ENCODE results near the gene FOXN3.
"Not testable (repeated sequence)": the region's sequence is repeated elsewhere in the genome, so short reads cannot be mapped to it uniquely, and the experiment has no call there.

The FOXN3 gene

DNA sequence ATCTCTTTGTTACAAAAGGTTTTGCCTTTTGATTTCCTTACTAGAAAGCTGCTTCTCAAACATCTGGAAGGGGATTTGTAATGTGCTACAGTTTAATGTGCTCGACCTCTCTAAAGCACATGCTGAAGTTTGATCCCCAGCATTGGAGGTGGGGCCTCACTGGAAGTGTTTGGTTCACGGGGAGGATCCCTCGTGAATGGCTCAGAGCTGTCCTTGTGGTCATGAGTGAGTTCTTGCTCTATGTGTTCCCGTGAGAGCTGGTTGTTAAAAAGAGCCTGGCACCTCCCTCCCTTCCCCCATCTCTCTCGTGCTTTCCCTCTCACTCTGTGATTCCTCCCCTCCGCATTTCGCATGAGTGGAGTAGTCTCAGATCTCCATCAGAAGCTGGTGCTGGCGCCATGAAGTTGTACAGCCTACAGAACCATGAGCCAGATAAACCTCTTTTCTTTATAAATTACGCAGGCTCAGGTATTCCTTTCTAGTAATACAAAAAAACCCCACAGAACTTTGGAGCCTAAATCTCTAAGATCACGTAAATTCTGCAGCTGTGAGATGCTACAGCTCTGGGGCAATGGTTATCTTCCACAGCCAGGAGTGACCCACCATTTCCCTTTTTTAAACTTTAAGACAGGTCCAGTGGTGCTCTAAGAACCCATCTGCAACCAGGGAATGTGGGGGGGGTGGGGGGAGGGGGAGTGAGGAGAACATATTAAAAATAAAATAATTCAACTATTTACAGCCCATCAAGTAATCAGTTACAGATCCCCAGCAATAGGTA lies 214.4 kb downstream of the FOXN3 start:
- H3K4me1 Mint-ChIP-seq (ENCODE audit: low read depth) = peaks cover 69% of the 10 kb centered on the region
- no peak overlapping the region for H3K4me3 Mint-ChIP-seq
- peaks cover 6% of the 10 kb centered on the region for H3K9me3 Mint-ChIP-seq
- peak overlapping the region; percentile 49 for H3K27ac Mint-ChIP-seq
- no peaks in the 10 kb centered on the region for H3K27me3 Mint-ChIP-seq
- peaks cover 66% of the 10 kb centered on the region for H3K36me3 Mint-ChIP-seq (ENCODE audit: low read depth)

DNA sequence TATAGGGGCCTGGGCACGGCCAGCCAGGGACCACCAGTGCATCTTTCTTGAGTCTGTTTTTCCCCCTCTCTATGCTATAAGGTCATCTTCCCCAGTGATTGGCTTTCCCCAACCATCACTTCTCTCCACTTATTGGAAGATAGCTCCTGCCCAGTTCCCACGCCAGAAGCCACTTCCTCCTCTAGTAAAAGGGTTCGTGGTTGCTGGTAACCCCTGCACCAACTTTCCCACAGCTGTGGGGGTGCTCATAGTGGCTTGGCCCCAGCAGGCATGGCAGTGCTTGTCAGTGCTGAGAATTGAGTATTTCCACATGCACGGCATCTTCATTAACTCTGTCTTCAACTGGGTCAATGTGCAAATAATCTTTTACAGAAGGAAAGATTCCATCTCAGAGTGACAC lies 215.4 kb downstream of the FOXN3 start:
- Mint-ChIP-seq H3K27me3 (no peaks in the 10 kb centered on the region), H3K27ac (no peak overlapping the region), H3K9me3 (peaks cover 9% of the 10 kb centered on the region), H3K4me3 (no peak overlapping the region), H3K36me3 (ENCODE audit: low read depth) (peaks cover 63% of the 10 kb centered on the region), H3K4me1 (ENCODE audit: low read depth) (peaks cover 71% of the 10 kb centered on the region)

DNA sequence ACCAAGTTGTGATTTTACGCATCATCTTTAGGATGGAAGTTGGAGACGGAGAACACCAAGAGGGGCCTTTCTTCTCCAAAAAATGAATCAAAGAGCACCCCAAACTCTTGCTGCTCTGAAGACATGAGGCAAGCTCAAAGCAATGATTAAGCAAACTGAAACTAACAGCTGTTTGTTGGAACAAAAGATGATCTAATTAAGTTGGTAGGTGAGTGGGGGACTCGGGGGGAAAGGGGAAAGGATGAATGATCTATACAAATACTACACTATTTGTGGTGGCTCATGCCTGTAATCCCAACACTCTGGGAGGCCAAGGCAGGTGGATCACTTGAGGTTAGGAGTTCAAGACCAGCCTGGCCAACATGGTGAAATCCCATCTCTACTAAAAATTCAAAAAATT lies 217.7 kb downstream of the FOXN3 start:
- not testable (repeated sequence) for H3K4me3 Mint-ChIP-seq, H3K9me3 Mint-ChIP-seq, H3K27me3 Mint-ChIP-seq, H3K27ac Mint-ChIP-seq
- H3K4me1 Mint-ChIP-seq (ENCODE audit: low read depth) = peaks cover 69% of the 10 kb centered on the region
- H3K36me3 Mint-ChIP-seq (ENCODE audit: low read depth) = peaks cover 56% of the 10 kb centered on the region

DNA sequence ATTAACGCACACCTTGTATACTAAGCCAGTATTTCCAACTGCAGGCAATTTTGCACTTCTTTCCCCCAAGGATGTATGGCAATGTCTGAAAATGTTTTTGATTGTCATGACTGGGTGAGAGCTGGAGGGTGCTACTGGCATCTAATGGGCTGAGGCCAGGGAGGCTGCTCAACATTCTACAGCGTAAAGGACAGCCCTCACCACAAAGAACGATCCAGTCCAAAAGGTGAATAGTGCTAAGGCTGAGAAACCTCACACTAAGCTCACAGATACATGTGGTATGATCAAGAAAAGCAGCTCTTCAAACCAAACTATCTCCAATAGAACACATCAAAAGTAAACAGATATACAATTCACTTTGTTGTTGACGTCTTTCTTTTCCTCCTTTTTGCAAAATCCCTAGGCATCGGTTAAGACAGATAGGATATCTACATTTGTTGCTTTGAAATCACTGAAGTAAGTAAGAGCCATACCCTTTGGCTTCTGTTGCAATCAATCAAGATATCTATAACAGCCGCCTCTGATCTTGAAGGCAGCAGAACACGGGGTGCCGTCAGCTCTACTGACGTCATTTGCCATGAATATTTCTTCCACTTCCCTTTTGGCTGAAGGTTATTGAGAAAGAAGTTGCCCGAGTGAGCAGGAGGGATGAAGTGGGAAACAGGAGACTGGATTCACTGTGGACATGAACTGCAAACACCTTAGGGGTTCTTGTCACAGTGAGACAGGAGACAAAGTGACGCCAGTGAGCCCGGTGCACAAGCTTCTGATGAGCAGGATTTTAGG lies 218.3 kb downstream of the FOXN3 start:
- Mint-ChIP-seq H3K36me3 (ENCODE audit: low read depth) (peaks cover 56% of the 10 kb centered on the region), H3K4me3 (no peak overlapping the region), H3K4me1 (ENCODE audit: low read depth) (peaks cover 64% of the 10 kb centered on the region), H3K9me3 (peaks cover 9% of the 10 kb centered on the region), H3K27me3 (no peaks in the 10 kb centered on the region), H3K27ac (no peak overlapping the region)

DNA sequence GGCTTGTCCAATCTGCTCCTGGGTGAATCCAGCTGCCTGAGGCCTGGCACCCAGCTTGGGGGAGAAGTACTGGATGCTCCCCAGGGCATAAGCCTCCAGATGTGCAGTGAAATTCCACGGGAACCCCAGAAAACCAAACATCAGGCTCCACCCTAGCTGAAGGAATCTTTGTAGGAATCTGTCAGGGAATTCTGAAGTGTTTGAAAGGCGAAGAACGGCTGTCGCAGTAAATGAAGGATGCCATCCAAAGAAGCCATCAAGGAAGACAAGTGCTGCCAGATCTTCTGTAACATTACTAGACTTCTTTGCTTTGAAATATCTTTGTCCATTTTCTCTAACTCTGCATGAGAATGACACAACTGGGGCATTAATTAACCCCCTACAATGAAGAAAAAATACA lies 219.4 kb downstream of the FOXN3 start:
- peaks cover 9% of the 10 kb centered on the region for H3K9me3 Mint-ChIP-seq
- H3K27ac Mint-ChIP-seq = no peak overlapping the region
- H3K36me3 Mint-ChIP-seq (ENCODE audit: low read depth) = peaks cover 50% of the 10 kb centered on the region
- no peaks in the 10 kb centered on the region for H3K27me3 Mint-ChIP-seq
- peaks cover 53% of the 10 kb centered on the region for H3K4me1 Mint-ChIP-seq (ENCODE audit: low read depth)
- H3K4me3 Mint-ChIP-seq = no peak overlapping the region

DNA sequence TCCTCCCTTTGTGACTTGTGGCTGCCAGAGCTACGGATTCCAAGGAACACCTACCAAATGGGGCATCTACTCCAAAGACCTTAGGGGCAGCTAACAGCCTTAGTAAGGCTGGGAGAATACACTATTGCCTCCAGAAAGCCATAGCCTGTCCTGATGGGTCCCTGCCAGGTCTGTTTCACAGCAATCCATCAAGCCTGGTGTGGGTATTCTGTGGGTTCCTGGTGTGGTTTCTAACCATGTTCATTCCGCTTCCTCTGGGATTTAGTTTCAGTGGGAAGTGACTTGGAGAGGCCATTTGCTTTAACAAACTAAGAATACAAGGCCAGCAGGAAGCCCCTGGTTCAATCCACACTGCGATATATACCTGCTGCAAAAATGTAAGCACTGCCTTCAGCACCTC lies 220.5 kb downstream of the FOXN3 start:
- Mint-ChIP-seq H3K9me3 (peaks cover 9% of the 10 kb centered on the region), H3K36me3 (ENCODE audit: low read depth) (peaks cover 44% of the 10 kb centered on the region), H3K4me3 (no peak overlapping the region), H3K4me1 (ENCODE audit: low read depth) (peaks cover 42% of the 10 kb centered on the region), H3K27ac (no peak overlapping the region), H3K27me3 (no peaks in the 10 kb centered on the region)

DNA sequence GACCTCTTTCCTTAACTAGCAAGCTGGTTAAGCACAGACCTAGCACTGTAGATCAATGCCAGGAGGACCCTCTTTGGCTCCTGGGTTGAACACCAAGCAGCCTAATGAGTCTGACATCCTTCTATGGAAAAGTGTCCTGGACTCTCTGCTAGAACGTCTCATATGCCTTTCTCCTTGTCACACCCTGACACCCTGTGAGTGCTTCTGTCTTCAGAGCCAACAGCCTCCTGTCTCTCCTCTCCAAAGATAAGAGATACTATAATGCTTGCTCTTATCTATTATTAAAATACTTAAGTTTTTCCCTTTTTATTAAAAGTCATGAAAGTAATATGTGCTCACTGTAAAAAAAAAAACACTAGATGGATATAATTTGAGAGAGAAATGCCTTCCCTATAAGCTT lies 222.7 kb downstream of the FOXN3 start:
- Mint-ChIP-seq H3K4me3 (no peak overlapping the region), H3K27ac (no peak overlapping the region), H3K4me1 (ENCODE audit: low read depth) (peaks cover 22% of the 10 kb centered on the region), H3K9me3 (peaks cover 9% of the 10 kb centered on the region), H3K36me3 (ENCODE audit: low read depth) (peaks cover 42% of the 10 kb centered on the region), H3K27me3 (no peaks in the 10 kb centered on the region)

DNA sequence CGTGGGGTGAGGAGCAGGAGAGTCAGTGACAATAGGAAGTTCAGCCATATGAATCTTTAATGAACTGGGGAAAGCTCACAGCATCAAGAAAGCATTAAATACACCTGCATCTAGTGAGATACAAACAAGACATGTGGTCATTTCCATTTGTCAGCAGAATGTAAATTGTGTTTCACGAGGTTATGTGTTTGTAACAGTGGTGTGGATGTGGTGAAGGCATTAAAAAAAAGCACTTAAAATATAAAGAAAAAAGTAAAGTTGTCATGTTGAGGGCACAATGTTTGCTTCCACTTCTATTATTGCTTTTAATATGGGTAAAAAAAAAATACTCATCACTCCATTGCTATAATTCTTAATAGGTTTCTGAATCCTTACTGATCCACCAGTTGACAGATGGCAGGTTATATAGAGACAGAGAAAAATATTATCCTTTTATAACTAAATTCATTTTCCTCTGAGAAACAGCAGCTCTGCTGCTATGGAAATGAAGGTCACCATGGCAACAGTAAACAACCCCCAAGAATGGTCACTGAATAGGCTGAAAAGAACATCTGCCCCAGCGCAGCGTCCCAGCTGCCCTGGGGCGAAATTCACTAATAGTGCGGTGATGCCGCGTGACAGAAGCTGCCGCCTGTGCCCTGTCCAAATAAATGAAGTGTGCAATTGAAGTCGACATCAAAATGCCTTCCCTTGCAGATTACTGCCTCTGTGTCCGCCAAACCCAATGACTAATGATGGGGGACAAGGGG lies 226.1 kb downstream of the FOXN3 start:
- H3K36me3 Mint-ChIP-seq (ENCODE audit: low read depth) = peaks cover 35% of the 10 kb centered on the region
- no peaks in the 10 kb centered on the region for H3K27me3 Mint-ChIP-seq
- H3K27ac Mint-ChIP-seq = no peak overlapping the region
- H3K4me3 Mint-ChIP-seq = no peak overlapping the region
- H3K4me1 Mint-ChIP-seq (ENCODE audit: low read depth) = peaks cover 27% of the 10 kb centered on the region
- no peaks in the 10 kb centered on the region for H3K9me3 Mint-ChIP-seq

DNA sequence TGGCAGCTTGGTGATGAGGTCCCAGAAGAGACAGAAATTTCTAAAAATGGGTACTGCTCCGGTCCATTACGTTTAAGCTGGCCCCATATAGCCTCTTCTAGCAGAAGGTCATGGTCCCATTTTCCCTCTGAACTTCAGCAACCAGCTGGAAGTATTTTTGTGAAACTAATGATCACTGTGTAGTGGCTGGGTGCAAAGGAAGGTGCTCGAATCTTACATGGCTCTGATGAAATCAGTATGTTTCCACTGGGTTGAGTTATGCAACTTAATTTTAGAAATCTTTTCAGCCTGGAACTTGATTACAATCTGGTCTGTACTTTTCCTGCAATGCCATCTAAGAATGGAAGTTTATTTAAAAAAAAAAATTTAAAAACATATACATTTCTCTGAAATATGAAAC lies 228.5 kb downstream of the FOXN3 start:
- peaks cover 39% of the 10 kb centered on the region for H3K36me3 Mint-ChIP-seq (ENCODE audit: low read depth)
- H3K27ac Mint-ChIP-seq = no peak overlapping the region
- H3K27me3 Mint-ChIP-seq = no peaks in the 10 kb centered on the region
- H3K9me3 Mint-ChIP-seq = no peaks in the 10 kb centered on the region
- H3K4me3 Mint-ChIP-seq = no peak overlapping the region
- H3K4me1 Mint-ChIP-seq (ENCODE audit: low read depth) = peaks cover 20% of the 10 kb centered on the region

DNA sequence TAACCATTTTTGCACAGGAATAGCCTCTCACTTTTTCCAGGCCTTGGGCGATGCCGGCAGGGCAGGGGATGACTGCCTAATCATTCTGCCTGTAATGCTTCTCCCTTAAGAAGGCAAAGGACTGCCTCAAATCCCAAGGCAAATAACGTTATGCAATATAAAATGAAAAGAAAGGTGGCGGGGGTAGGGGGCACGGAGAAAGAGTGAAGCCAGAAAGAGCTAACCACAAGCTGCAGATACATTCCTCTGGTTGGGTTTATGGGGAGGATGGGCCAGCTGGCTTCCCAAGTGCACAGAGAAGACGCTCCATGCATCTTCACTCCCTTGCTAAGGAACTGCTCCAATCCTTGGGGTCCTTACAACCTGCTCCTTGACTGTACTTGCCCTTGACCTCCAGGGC lies 229.5 kb downstream of the FOXN3 start:
- H3K9me3 Mint-ChIP-seq = no peaks in the 10 kb centered on the region
- H3K4me1 Mint-ChIP-seq (ENCODE audit: low read depth) = peaks cover 20% of the 10 kb centered on the region
- peaks cover 49% of the 10 kb centered on the region for H3K36me3 Mint-ChIP-seq (ENCODE audit: low read depth)
- no peaks in the 10 kb centered on the region for H3K27me3 Mint-ChIP-seq
- peak overlapping the region; percentile 67 for H3K27ac Mint-ChIP-seq
- H3K4me3 Mint-ChIP-seq = no peak overlapping the region

DNA sequence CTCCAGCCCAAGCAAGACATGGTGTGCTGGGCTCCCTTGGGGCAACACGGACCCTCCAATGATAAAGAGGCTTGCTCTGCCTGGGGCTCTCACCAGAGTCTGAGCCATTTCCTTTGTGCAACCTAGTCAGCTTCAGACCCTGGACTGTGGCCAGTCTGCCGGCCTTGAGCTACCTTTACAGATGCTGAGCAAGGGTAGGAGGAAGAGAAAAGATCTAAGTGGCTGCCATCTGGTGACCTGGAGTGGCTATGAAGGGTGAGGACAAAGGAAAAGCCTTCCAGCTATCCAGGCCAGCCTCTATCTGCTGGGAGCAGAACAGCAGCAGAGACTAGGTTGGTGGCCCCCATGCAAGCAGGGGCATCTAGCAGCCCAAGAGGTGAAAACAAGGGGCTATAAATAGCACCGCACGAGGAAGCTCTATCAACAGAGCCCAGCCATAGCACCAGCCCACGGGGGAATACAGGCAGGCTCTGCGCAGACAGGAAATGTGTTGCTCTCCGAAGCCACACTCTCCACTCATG lies 230.1 kb downstream of the FOXN3 start:
- Mint-ChIP-seq H3K4me3 (no peak overlapping the region), H3K27me3 (no peaks in the 10 kb centered on the region), H3K27ac (no peak overlapping the region), H3K36me3 (ENCODE audit: low read depth) (peaks cover 52% of the 10 kb centered on the region), H3K9me3 (no peaks in the 10 kb centered on the region), H3K4me1 (ENCODE audit: low read depth) (peaks cover 20% of the 10 kb centered on the region)

DNA sequence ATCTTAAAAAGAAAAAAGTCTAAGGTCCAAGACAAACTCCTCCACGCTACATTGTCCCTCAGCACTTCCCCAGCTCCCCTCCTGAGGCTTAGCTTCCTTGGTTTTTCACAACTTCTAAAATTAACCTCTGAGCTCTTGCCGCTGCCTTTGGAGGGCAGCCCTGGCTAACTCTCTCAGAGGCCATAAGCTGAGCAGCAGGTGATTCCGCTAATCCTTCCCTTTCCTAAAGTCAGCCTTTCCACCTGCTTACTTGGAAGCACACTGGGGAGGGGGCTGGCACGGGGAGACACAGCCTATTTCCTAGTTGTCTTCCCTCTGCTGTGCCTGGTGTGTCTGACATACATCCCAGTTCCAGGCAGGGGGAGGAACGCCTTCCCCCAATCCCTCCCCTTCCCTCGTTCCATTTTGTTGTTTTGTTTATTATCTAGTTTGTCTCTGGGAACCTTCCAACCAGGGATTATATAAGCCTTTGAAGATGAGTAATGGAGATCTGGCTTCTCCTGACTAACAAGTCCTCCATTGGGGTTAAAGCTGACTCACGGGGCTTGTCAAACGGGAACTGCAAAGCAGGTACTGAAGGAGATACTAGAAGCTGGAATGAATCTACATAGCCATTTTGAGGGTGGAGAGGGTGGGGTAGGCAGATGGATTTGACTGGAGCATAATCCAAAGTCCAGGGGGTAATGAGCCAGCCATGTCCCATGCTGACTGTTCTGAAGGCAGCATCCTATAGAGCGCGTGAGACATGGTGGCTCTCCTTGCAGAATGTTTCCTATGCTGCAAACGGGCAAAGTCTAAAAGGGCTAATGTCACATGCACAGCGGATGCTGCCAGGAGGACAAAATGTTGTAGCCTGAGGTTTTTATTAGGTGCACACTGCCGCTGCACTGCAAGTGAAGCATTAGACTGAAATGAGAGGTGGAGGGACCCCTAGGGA lies 230.8 kb downstream of the FOXN3 start:
- Mint-ChIP-seq H3K27ac (peak overlapping the region; percentile 13), H3K9me3 (no peaks in the 10 kb centered on the region), H3K27me3 (no peaks in the 10 kb centered on the region), H3K4me3 (no peak overlapping the region), H3K36me3 (ENCODE audit: low read depth) (peaks cover 52% of the 10 kb centered on the region), H3K4me1 (ENCODE audit: low read depth) (peaks cover 20% of the 10 kb centered on the region)

DNA sequence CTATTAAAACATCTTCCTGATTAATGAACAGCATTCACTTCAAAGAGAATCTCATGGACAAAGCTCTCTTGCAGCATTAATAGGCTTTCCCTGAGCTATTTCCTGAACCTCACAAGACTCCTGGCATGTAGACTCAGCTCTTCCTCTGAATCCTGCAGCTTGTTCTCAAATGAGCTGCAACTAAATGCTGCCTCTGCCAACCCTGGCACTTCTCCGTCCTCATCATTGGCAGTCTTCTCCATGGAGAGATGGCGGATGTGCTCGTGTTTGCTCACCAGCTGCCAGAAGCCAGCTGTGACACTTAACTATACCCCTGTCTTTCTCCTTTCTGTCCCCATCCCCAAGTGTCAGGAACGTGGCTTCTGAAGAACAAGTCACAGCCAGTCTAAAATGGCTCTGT lies 232.1 kb downstream of the FOXN3 start:
- H3K9me3 Mint-ChIP-seq = no peaks in the 10 kb centered on the region
- no peak overlapping the region for H3K4me3 Mint-ChIP-seq
- peaks cover 20% of the 10 kb centered on the region for H3K4me1 Mint-ChIP-seq (ENCODE audit: low read depth)
- H3K27ac Mint-ChIP-seq = no peak overlapping the region
- no peaks in the 10 kb centered on the region for H3K27me3 Mint-ChIP-seq
- peaks cover 53% of the 10 kb centered on the region for H3K36me3 Mint-ChIP-seq (ENCODE audit: low read depth)

DNA sequence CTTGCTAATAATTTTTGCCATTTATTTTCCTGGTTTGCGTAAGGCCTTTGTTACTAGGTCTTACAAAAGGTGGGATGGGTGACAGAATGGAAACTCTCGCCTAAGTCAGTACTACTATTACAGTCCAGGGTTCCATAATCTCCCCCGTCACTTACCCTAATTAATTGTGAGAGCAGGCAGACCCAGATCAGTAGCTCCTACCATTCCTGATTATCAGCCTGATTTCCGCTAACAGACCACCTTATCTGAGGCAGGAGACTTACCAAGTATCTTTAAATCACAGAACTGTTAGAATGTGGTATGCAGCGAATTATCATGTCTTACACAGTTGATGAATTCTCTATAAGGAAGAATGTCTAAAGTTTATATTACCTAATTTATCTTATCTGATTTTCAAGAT lies 234.7 kb downstream of the FOXN3 start:
- Mint-ChIP-seq H3K36me3 (ENCODE audit: low read depth) (peaks cover 35% of the 10 kb centered on the region), H3K27me3 (no peaks in the 10 kb centered on the region), H3K9me3 (no peaks in the 10 kb centered on the region), H3K4me1 (ENCODE audit: low read depth) (peaks cover 19% of the 10 kb centered on the region), H3K27ac (no peak overlapping the region), H3K4me3 (no peak overlapping the region)
